Upper lobe of left lung (tissue), 4 donors: ENCODE measurements around the gene AGBL4.

Source experiments
- CTCF ChIP-seq, 6 experiments: fragments of 450-650 bp in 4 of 6; fragments of 200-600 bp in 2 of 6; sonication (generic) in 2 of 6; IDR thresholded peaks; one replicate each; pipeline ENCODE4 v1.5.1; 2016 to 2019; ENCODE audit warnings: antibody characterized with exemption in 6 of 6
- EP300 ChIP-seq, 4 donors: sonication (generic); formaldehyde crosslinking; IDR thresholded peaks; one replicate each; pipeline ENCODE4 v1.5.1; 2017; ENCODE audit warnings: antibody characterized with exemption in 4 of 4, control low read depth in 2 of 4
- POLR2A ChIP-seq, 4 donors: fragments of 450-650 bp; IDR thresholded peaks; one replicate each; pipeline ENCODE4 v1.5.1; 2016 to 2017; ENCODE audit warnings: antibody characterized with exemption in 4 of 4, mild to moderate bottlenecking in 2 of 4

GRCh38 chr1:48810740-48811139 lies 1213.0 kb downstream of the AGBL4 start:
- no peak for TF ChIP-seq EP300 (IDR thresholded peaks at IDR 0.05)
- TF ChIP-seq CTCF (IDR thresholded peaks at IDR 0.05) = no peak
- TF ChIP-seq POLR2A (IDR thresholded peaks at IDR 0.05) = no peak
